ENCODE measurements around the gene ACAT2. TPM values are rescaled to one million over a fixed set of nuclear protein-coding genes. Genes with fewer than 3 reads are reported as not detected.

ACAT2 gene
- total RNA-seq = 17.2 and 34.3 TPM in 2 replicates

DNA sequence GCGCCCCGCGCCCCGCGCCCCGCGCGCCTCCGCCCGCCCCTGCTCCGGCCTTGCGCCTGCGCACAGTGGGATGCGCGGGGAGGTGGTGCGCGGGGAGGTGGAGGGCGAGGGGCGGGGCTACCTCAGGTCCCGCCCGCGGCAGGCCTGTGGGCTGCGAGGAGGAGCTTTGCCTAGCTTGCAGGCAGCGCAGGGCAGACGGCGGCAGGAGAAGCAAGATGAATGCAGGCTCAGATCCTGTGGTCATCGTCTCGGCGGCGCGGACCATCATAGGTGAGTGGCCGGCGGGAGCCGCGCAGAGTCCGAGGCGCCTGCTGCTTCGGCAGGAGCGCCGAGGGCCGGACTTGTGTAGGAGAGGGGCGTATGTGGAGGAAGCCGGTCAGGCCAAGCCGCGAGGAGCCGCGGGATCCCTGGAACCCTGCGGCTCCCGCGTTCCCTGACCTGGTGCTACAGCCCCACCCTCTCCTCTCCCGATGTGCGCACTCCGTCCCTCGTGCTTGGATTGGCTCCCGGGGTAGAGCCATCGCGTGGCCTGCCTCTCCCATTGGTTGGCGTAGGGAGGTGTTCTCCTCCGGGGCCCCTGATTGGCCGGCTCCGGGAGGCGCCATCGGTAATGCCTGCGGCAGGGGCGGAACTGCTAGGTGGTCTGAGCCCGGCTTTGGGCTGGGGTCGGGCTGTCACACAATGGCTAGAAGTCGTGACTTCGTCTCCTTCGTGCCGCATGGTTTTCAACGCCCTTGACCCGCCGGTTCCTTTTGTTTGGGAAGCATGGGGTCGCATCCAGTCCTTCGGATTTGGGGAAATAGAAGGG is at the start of gene ACAT2:
TSS of gene ACAT2 (plus strand) at position 173 of the 808 bp plus-strand sequence. CDS start at position 216, 43 bp downstream.

DNA sequence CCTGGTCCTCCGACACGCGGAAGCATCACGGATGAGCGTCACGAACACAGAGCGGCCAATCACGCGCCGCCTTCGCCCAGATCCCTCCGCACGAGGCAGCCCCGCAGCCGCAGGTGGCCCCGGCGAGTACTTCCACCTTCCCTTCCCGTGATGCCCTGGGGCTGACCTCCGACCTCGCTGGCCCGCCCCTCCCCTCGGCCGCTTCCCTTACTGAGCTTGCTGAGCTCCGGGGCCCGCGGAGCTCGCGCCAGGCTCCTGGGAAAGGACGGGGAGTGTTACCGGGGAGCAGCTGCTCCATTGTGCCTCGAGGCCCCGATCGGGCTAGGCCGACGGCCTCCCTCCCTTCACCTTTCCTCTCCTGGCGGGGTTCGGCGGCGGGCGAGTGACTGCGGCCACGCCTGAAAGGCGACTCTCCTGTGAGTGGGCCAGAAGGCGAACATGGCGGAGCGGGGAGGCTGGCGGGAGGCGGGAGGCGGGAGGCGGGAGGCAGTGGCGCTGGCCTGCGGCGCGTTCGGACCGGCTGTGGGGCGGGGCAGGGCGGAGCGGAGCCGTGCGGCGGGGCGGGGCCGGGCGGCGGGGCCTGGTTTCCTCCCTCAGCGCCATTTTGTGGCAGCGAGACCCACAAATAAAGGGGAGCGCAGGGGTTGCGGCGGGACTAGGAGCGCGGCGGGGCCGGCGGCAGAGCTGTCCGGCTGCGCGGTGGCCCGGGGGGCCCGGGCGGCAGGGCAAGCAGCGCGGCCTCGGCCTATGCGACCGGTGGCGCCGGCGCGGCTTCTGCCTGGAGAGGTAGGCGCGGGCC is 34.7 kb upstream of the ACAT2 start, which contains the start of gene WTAP:
TSS of gene WTAP (plus strand) at position 589 of the 799 bp plus-strand sequence. CDS start 8,760 bp downstream, outside the sequence.

DNA sequence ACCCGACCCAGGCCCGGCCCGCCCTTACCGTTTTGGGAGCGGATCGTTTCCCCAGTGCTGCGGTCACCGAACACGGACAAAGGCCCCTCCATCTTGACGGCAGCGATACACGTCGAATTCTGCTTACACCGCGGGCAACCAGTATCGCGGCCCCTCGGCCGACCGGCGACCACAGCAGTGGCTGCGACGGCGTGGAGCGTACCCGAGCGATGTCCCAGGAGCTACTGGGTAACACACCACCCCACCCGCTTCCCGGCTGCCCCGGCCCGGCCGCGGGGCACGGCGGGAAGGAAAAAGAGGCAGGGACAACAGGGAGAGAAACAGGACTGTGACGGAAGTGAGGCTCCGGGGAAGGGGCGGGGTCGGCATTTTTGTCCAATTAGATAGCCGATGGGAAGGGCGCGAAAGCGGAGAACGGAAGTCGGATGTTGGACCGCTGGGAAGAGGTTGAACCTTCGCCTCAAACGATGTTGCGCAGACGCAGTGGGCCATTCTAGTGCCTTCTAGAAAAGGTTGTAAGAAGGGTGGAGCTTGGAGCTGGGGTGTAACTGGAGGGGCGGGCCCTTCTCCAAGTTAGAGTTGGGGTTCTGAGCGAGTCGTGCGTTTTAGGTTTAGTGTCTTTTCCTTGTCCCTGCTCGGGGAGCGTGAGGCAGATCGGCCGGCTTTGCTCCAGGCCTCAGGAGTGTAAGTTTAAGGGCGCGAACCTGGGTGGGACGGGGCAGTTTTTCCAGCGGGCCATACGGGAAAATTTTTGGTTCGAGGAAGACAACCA is 27.7 kb downstream of the ACAT2 start, which contains the start of gene TCP1:
TSS of gene TCP1 (minus strand) at position 226 of the 772 bp plus-strand sequence. CDS start at position 92, 134 bp downstream.

DNA sequence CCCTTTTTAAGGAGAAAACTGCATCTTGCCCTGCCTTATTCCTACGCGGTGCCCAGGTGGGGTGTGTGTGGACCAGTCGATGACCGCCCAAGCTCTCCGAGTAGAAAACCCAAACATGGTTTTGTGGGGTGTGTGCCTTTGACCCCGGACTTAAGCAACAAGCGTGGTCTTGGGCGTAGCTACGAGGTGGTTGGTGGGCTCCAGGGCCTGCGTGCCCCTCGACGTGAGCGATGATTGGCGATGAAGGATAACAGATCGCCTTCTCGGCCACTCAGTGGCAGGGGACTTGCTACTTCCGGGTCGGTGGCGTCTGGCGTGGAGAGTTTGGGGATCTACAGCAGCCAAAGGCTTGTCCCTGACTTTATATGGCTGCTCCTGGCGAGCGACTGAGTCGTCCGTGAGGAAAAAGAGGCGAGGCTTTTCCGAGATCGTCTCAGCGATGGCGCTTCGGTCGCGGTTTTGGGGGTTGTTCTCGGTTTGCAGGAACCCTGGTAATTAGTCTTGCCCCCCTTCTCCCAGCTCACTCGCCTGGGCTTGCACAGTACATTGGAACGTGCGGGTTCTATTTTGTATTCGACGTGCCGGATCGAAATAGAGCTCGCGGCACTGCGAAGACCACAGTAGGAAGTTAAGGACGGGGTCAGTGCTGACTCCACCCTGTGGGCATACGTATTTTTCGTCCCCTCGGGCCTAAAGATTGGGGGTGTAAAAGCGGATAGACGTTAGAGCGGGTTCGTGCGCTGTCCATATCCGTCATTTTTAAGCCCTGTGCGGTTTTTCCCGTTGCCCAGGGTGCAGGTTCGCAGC is 28.5 kb downstream of the ACAT2 start, which contains the start of gene MRPL18:
TSS of gene MRPL18 (plus strand) at position 319 of the 807 bp plus-strand sequence. CDS start at position 440, 121 bp downstream.

DNA sequence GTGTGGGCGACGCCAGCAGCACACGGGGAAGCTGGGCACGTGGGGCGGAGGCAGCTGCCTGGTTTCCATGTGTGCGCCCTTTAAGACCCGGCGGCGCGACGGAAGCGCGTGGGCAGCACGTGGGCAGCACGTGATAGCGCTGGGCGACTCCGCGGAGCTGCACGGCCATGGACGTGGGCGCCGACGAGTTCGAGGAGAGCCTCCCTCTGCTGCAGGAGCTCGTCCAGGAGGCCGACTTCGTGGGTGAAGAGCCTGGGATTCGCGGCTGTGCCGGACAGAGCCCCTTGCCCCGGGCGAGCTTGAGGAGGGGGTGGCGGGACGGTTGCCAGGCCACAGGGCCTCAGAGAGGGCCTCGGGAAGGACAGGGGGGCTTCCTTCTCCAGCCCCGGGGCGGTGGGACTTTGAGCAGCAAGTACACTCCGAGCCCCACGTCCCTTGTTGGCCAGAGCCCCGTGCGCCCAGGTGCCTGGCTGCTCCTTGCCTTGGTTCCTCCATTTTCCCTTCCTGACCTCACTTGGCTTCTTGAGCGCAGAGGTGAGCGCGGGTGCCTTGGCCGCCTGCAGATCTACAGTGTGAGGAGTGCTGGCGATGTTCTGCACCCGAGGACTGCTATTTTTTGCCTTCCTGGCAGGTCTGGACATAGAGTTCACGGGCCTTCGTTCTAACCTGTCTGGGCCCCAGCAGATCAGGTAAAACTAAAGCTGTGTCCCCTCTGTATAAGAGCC is 38.5 kb downstream of the ACAT2 start, which contains the start of gene PNLDC1:
TSS of gene PNLDC1 (plus strand) at position 136 of the 725 bp plus-strand sequence. CDS start at position 168, 32 bp downstream.

Other genes starting within 250 kb of the ACAT2 start
- 110 and 2,076 TPM in 2 replicates for gene SOD2, start 68.8 kb upstream of the ACAT2 start, total RNA-seq
- gene WTAP, start 34.5 kb upstream of the ACAT2 start, total RNA-seq = 103 and 125 TPM in 2 replicates
- gene TCP1, start 27.6 kb downstream of the ACAT2 start, total RNA-seq = 264 and 509 TPM in 2 replicates
- 96.1 and 148 TPM in 2 replicates for gene MRPL18, start 28.4 kb downstream of the ACAT2 start, total RNA-seq
- 0.19 and 0.56 TPM in 2 replicates for gene PNLDC1, start 38.2 kb downstream of the ACAT2 start, total RNA-seq
- gene MAS1, start 128.9 kb downstream of the ACAT2 start, total RNA-seq = under 0.01 TPM in 2 replicates
- 131 and 197 TPM in 2 replicates for gene IGF2R, start 207.0 kb downstream of the ACAT2 start, total RNA-seq